Liver (tissue), 9 donors: ENCODE measurements around the gene VPS4B. TPM values are rescaled to one million over a fixed set of nuclear protein-coding genes. Genes with fewer than 3 reads are reported as not detected.

Experiments
- DNase-seq: peaks from one replicate; pipeline ENCODE4 v3.0.0-alpha.2; 2017; ENCODE audit warnings: low spot score
- H3K27ac ChIP-seq, 2 donors: one replicate each; pipeline ENCODE4 v1.7.0; 2013; ENCODE audit warnings: inconsistent platforms in 2 of 2, low read length in 2 of 2, control low read depth in 1 of 2, low read depth in 1 of 2, mild to moderate bottlenecking in 1 of 2
- H3K27me3 ChIP-seq, 4 donors: one replicate each; pipeline versions ENCODE4 v1.6.1 to v1.7.0; 2013; ENCODE audit warnings: low read length in 3 of 4, inconsistent platforms in 1 of 4, mild to moderate bottlenecking in 1 of 4, moderate library complexity in 1 of 4; ENCODE audit not compliant: control insufficient read depth in 4 of 4, insufficient read depth in 4 of 4
- H3K36me3 ChIP-seq, 4 donors: one replicate each; pipeline versions ENCODE4 v1.6.1 to v1.7.0; 2013; ENCODE audit warnings: low read length in 3 of 4, mild to moderate bottlenecking in 3 of 4, low read depth in 1 of 4, moderate library complexity in 1 of 4; ENCODE audit not compliant: control insufficient read depth in 4 of 4, insufficient read depth in 3 of 4
- H3K4me1 ChIP-seq, 4 donors: one replicate each; pipeline versions ENCODE4 v1.6.1 to v1.7.0; 2013; ENCODE audit warnings: low read length in 3 of 4, mild to moderate bottlenecking in 3 of 4, moderate library complexity in 1 of 4; ENCODE audit not compliant: control insufficient read depth in 4 of 4, insufficient read depth in 4 of 4
- H3K4me3 ChIP-seq, 3 donors: one replicate each; pipeline versions ENCODE4 v1.6.1 to v1.7.0; 2013; ENCODE audit warnings: low read length in 3 of 3, control low read depth in 1 of 3, low read depth in 1 of 3, mild to moderate bottlenecking in 1 of 3
- H3K9ac ChIP-seq, 2 donors: one replicate each; pipeline ENCODE4 v1.7.0; 2013; ENCODE audit warnings: low read length in 2 of 2, mild to moderate bottlenecking in 2 of 2, moderate library complexity in 2 of 2, control low read depth in 1 of 2, low read depth in 1 of 2
- H3K9me3 ChIP-seq, 4 donors: one replicate each; pipeline versions ENCODE4 v1.6.1 to v1.7.0; 2013; ENCODE audit warnings: low read length in 3 of 4; ENCODE audit not compliant: control insufficient read depth in 4 of 4
- CTCF ChIP-seq: fragments of 150-350 bp; IDR thresholded peaks from 2 replicates; pipeline ENCODE4 v1.5.1; 2017; ENCODE audit warnings: improper control_type of control experiment, low read depth, low read length; ENCODE audit not compliant: missing input control
- EGR1 ChIP-seq, 2 donors: IDR thresholded peaks; 2 replicates each; pipeline ENCODE4 v1.6.1; 2016 to 2018; ENCODE audit warnings: antibody characterized with exemption in 2 of 2, low read depth in 2 of 2
- FOXA1 ChIP-seq: IDR thresholded peaks from 2 replicates; pipeline ENCODE4 v1.6.1; 2016; ENCODE audit warnings: antibody characterized with exemption
- FOXA2 ChIP-seq: IDR thresholded peaks from 2 replicates; pipeline ENCODE4 v1.6.1; 2016; ENCODE audit warnings: antibody characterized with exemption
- GABPA ChIP-seq, 2 donors: IDR thresholded peaks in 1 of 2; conservative IDR thresholded peaks in 1 of 2; 2 replicates each; pipeline ENCODE4 v1.6.1; 2016; ENCODE audit warnings: antibody characterized with exemption in 2 of 2, mild to moderate bottlenecking in 1 of 2, moderate library complexity in 1 of 2
- HNF4A ChIP-seq, 2 donors: conservative IDR thresholded peaks; 2 replicates each; pipeline ENCODE4 v1.6.1; 2016; ENCODE audit warnings: antibody characterized with exemption in 2 of 2, mild to moderate bottlenecking in 2 of 2
- HNF4G ChIP-seq: IDR thresholded peaks from 2 replicates; pipeline ENCODE4 v1.6.1; 2016; ENCODE audit warnings: antibody characterized with exemption
- JUND ChIP-seq, 2 donors: IDR thresholded peaks; 2 replicates each; pipeline ENCODE4 v1.6.1; 2016; ENCODE audit warnings: antibody characterized with exemption in 2 of 2
- NR2F2 ChIP-seq: IDR thresholded peaks from 2 replicates; pipeline ENCODE4 v1.6.1; 2016; ENCODE audit warnings: antibody characterized with exemption
- RAD21 ChIP-seq, 2 donors: IDR thresholded peaks; 2 replicates each; pipeline ENCODE4 v1.6.1; 2016; ENCODE audit warnings: antibody characterized with exemption in 2 of 2, mild to moderate bottlenecking in 2 of 2
- RXRA ChIP-seq, 2 donors: IDR thresholded peaks; 2 replicates each; pipeline ENCODE4 v1.6.1; 2017 to 2018; ENCODE audit warnings: antibody characterized with exemption in 2 of 2, mild to moderate bottlenecking in 1 of 2
- SP1 ChIP-seq: IDR thresholded peaks from 2 replicates; pipeline ENCODE4 v1.6.1; 2018; ENCODE audit warnings: antibody characterized with exemption, mild to moderate bottlenecking
- TAF1 ChIP-seq: conservative IDR thresholded peaks from 2 replicates; pipeline ENCODE4 v1.6.1; 2016; ENCODE audit warnings: antibody characterized with exemption, mild to moderate bottlenecking
- YY1 ChIP-seq: IDR thresholded peaks from 2 replicates; pipeline ENCODE4 v1.6.1; 2016; ENCODE audit warnings: antibody characterized with exemption, mild to moderate bottlenecking
- ZBTB33 ChIP-seq: IDR thresholded peaks from 2 replicates; pipeline ENCODE4 v1.6.1; 2016; ENCODE audit warnings: antibody characterized with exemption
- WGBS: extraction: QIAGEN DNeasy Blood & Tissue Kit; methylation state at CpG from one replicate; pipeline ENCODE4 v1.1.7; 2013; 5-methylcytosine and 5-hydroxymethylcytosine counted together
- polyA plus RNA-seq, 2 donors: library from polyadenylated mRNA; stranded (reverse) in 1 of 2; unstranded in 1 of 2; fragments of 200-250 nt in 1 of 2; fragments of >200 nt in 1 of 2; fragmentation: Nextera tagmentation in 1 of 2; extraction: Ambion mirVana in 1 of 2; gene quantifications; one replicate each; pipeline versions ENCODE4 v1.2.1 to v1.2.3, GENCODE V29; 2013 to 2015
- total RNA-seq, 2 donors: library from RNA; depleted of rRNA; stranded (reverse); fragments of >200 nt; gene quantifications; one replicate each; pipeline ENCODE4 v1.2.3, GENCODE V29; 2014
- TF ChIP-seq, protein P1 (sequence below): IDR thresholded peaks from 2 replicates; pipeline ENCODE4 v1.6.1; 2016; ENCODE audit warnings: antibody characterized with exemption, mild to moderate bottlenecking
- TF ChIP-seq, protein P2 (sequence below): IDR thresholded peaks from 2 replicates; pipeline ENCODE4 v1.6.1; 2016; ENCODE audit warnings: antibody characterized with exemption
- TF ChIP-seq, protein P3 (sequence below): IDR thresholded peaks from 2 replicates; pipeline ENCODE4 v1.6.1; 2016; ENCODE audit warnings: antibody characterized with exemption
- donor health status: healthy.
- donor health status: healthy.
- donor health status: healthy.
- donor health status: healthy.
- donor health status: healthy.

The VPS4B gene
- total and polyA plus RNA-seq, 4 donors = 12.2 to 20.6 (median 18.2) TPM

- no peak overlapping the region for H3K9ac ChIP-seq
- no peak for TF ChIP-seq RXRA (IDR thresholded peaks at IDR 0.05)
- TF ChIP-seq, protein P1, sequence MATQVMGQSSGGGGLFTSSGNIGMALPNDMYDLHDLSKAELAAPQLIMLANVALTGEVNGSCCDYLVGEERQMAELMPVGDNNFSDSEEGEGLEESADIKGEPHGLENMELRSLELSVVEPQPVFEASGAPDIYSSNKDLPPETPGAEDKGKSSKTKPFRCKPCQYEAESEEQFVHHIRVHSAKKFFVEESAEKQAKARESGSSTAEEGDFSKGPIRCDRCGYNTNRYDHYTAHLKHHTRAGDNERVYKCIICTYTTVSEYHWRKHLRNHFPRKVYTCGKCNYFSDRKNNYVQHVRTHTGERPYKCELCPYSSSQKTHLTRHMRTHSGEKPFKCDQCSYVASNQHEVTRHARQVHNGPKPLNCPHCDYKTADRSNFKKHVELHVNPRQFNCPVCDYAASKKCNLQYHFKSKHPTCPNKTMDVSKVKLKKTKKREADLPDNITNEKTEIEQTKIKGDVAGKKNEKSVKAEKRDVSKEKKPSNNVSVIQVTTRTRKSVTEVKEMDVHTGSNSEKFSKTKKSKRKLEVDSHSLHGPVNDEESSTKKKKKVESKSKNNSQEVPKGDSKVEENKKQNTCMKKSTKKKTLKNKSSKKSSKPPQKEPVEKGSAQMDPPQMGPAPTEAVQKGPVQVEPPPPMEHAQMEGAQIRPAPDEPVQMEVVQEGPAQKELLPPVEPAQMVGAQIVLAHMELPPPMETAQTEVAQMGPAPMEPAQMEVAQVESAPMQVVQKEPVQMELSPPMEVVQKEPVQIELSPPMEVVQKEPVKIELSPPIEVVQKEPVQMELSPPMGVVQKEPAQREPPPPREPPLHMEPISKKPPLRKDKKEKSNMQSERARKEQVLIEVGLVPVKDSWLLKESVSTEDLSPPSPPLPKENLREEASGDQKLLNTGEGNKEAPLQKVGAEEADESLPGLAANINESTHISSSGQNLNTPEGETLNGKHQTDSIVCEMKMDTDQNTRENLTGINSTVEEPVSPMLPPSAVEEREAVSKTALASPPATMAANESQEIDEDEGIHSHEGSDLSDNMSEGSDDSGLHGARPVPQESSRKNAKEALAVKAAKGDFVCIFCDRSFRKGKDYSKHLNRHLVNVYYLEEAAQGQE = no peak
- TF ChIP-seq EGR1 (IDR thresholded peaks at IDR 0.05; ENCODE audit: low read depth in 2 of 2) = no peak
- TF ChIP-seq, protein P2, sequence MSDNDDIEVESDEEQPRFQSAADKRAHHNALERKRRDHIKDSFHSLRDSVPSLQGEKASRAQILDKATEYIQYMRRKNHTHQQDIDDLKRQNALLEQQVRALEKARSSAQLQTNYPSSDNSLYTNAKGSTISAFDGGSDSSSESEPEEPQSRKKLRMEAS = no peak
- TF ChIP-seq JUND (IDR thresholded peaks at IDR 0.05) = no peak
- TF ChIP-seq NR2F2 = no peak
- TF ChIP-seq FOXA1 = no peak
- TF ChIP-seq YY1 = no peak
- no peak for TF ChIP-seq HNF4A (conservative IDR thresholded peaks at IDR 0.05)
- TF ChIP-seq SP1 = no peak
- no peak for TF ChIP-seq RAD21 (IDR thresholded peaks at IDR 0.05)
- no peak for TF ChIP-seq ZBTB33
- no peak for TF ChIP-seq GABPA (IDR thresholded peaks at IDR 0.05 in 1 of 2, conservative IDR thresholded peaks at IDR 0.05 in 1 of 2)
- TF ChIP-seq HNF4G = no peak
- no peak for TF ChIP-seq FOXA2
- TF ChIP-seq CTCF = no peak
- TF ChIP-seq TAF1 = no peak
Observed at GRCh38 chr18:63395503-63395902, 26.8 kb downstream of the VPS4B start.

GRCh38 chr18:63394954-63395353 is 27.3 kb downstream of the VPS4B start:
- Histone ChIP-seq H3K4me3 (no peak overlapping the region), H3K9me3 (no peaks in the 10 kb centered on the region), H3K4me1 (peaks cover 2 to 10% (median 8%) of the 10 kb centered on the region in 4 donors), H3K36me3 (peaks cover 3 to 36% (median 14%) of the 10 kb centered on the region in 4 donors), H3K27me3 (no peaks in the 10 kb centered on the region), H3K9ac (no peak overlapping the region), H3K27ac (no peak overlapping the region)
- WGBS = 95% methylated on average over 3 of the region's 3 CpGs
- no peak for DNase-seq
- no peak for TF ChIP-seq SP1
- no peak for TF ChIP-seq GABPA (IDR thresholded peaks at IDR 0.05 in 1 of 2, conservative IDR thresholded peaks at IDR 0.05 in 1 of 2)
- TF ChIP-seq CTCF = no peak
- TF ChIP-seq, protein P3, sequence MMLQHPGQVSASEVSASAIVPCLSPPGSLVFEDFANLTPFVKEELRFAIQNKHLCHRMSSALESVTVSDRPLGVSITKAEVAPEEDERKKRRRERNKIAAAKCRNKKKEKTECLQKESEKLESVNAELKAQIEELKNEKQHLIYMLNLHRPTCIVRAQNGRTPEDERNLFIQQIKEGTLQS = no peak
- no peak for TF ChIP-seq FOXA2
- no peak for TF ChIP-seq ZBTB33
- TF ChIP-seq RAD21 (IDR thresholded peaks at IDR 0.05) = no peak
- TF ChIP-seq JUND (IDR thresholded peaks at IDR 0.05) = no peak
- TF ChIP-seq HNF4A (conservative IDR thresholded peaks at IDR 0.05) = no peak
- no peak for TF ChIP-seq TAF1
- no peak for TF ChIP-seq NR2F2
- no peak for TF ChIP-seq HNF4G
- TF ChIP-seq EGR1 (IDR thresholded peaks at IDR 0.05; ENCODE audit: low read depth in 2 of 2) = no peak
- no peak for TF ChIP-seq FOXA1
- no peak for TF ChIP-seq YY1

More at GRCh38 chr18:63395503-63395902, 26.8 kb downstream of the VPS4B start:
- H3K27ac ChIP-seq = no peak overlapping the region
- H3K4me1 ChIP-seq = peaks cover 2 to 11% (median 10%) of the 10 kb centered on the region in 4 donors
- H3K27me3 ChIP-seq = no peaks in the 10 kb centered on the region
- DNase-seq = no peak
- no peaks in the 10 kb centered on the region for H3K9me3 ChIP-seq
- peaks cover 3 to 38% (median 13%) of the 10 kb centered on the region in 4 donors for H3K36me3 ChIP-seq
- no peak overlapping the region for H3K4me3 ChIP-seq
- 97% methylated on average over 1 of the region's 1 CpG for WGBS
